Measurements from ENCODE around the gene CSNK1G1. TPM values are rescaled to one million over a fixed set of nuclear protein-coding genes. Genes with fewer than 3 reads are reported as not detected.

Gene CSNK1G1
- total RNA-seq, 4 donors from 2014 or later = 16.5 to 41.8 (median 33.3) TPM

- Histone ChIP-seq H3K4me3 (no peak overlapping the region), H3K9me3 (no peaks in the 10 kb centered on the region), H3K4me1 (no peaks in the 10 kb centered on the region), H3K27ac (no peak overlapping the region), H3K36me3 (no peaks in the 10 kb centered on the region), H3K27me3 (no peaks in the 10 kb centered on the region)
- TF ChIP-seq, protein P1, sequence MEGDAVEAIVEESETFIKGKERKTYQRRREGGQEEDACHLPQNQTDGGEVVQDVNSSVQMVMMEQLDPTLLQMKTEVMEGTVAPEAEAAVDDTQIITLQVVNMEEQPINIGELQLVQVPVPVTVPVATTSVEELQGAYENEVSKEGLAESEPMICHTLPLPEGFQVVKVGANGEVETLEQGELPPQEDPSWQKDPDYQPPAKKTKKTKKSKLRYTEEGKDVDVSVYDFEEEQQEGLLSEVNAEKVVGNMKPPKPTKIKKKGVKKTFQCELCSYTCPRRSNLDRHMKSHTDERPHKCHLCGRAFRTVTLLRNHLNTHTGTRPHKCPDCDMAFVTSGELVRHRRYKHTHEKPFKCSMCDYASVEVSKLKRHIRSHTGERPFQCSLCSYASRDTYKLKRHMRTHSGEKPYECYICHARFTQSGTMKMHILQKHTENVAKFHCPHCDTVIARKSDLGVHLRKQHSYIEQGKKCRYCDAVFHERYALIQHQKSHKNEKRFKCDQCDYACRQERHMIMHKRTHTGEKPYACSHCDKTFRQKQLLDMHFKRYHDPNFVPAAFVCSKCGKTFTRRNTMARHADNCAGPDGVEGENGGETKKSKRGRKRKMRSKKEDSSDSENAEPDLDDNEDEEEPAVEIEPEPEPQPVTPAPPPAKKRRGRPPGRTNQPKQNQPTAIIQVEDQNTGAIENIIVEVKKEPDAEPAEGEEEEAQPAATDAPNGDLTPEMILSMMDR (IDR thresholded peaks at IDR 0.05) = no peak
- intact Hi-C loops (cut with DNase I; ENCODE audit: low total_unique reads) = no loop called here
- DNase-seq = no peak
Observed at GRCh38 chr15:64134345-64134829, 221.6 kb downstream of the CSNK1G1 start.

GRCh38 chr15:64133623-64134344 lies 222.2 kb downstream of the CSNK1G1 start:
- Histone ChIP-seq H3K4me3 (no peak overlapping the region), H3K27me3 (no peaks in the 10 kb centered on the region), H3K9me3 (no peaks in the 10 kb centered on the region), H3K4me1 (no peaks in the 10 kb centered on the region), H3K36me3 (no peaks in the 10 kb centered on the region), H3K27ac (no peak overlapping the region)
- intact Hi-C loops (cut with DNase I; ENCODE audit: low total_unique reads) = no loop called here
- DNase-seq = no peak
- no peak for TF ChIP-seq POLR2A (IDR thresholded peaks at IDR 0.05)
- TF ChIP-seq, protein P1 (IDR thresholded peaks at IDR 0.05) = no peak

GRCh38 chr15:64132217-64132616 lies 223.8 kb downstream of the CSNK1G1 start:
- Histone ChIP-seq H3K27me3 (no peaks in the 10 kb centered on the region), H3K27ac (no peak overlapping the region), H3K4me1 (no peaks in the 10 kb centered on the region), H3K4me3 (no peak overlapping the region), H3K9me3 (no peaks in the 10 kb centered on the region), H3K36me3 (no peaks in the 10 kb centered on the region)
- no peak for DNase-seq
- TF ChIP-seq POLR2A (IDR thresholded peaks at IDR 0.05) = no peak
- TF ChIP-seq, protein P1 (IDR thresholded peaks at IDR 0.05) = no peak
- intact Hi-C loops (cut with DNase I; ENCODE audit: low total_unique reads) = no loop called here

GRCh38 chr15:64131547-64131946 lies 224.4 kb downstream of the CSNK1G1 start:
- TF ChIP-seq, protein P1 (IDR thresholded peaks at IDR 0.05) = no peak
- no peak for TF ChIP-seq POLR2A (IDR thresholded peaks at IDR 0.05)
- H3K27ac ChIP-seq = no peak overlapping the region
- H3K9me3 ChIP-seq = no peaks in the 10 kb centered on the region
- intact Hi-C loops (cut with DNase I; ENCODE audit: low total_unique reads) = no loop called here
- H3K4me1 ChIP-seq = no peaks in the 10 kb centered on the region
- no peaks in the 10 kb centered on the region for H3K27me3 ChIP-seq
- no peak for DNase-seq
- no peaks in the 10 kb centered on the region for H3K36me3 ChIP-seq
- H3K4me3 ChIP-seq = no peak overlapping the region

DNA sequence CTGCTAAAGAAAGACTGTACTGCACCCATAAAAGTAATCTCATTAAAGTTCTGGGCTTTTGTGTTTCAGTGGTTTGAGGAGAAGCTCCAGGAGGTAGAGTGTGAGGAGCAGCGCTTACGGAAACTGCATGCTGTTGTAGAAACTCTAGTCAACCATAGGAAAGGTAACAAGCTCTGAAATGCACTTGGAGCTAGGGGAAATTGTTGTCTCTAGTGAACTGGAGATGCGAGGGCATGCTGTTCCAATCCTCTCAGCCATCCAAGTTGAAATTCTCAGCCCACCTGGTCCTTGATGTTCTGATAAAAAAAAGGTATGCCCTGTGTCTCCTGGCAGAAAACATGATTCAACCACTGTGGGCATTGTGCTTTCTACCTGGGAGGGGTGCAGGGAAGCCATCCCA lies 225.8 kb downstream of the CSNK1G1 start:
- no peak overlapping the region for H3K27ac ChIP-seq

More for the DNA sequence above, 225.8 kb downstream of the CSNK1G1 start:
- no peaks in the 10 kb centered on the region for H3K36me3 ChIP-seq
- H3K4me3 ChIP-seq = no peak overlapping the region
- no peaks in the 10 kb centered on the region for H3K27me3 ChIP-seq
- intact Hi-C loops (cut with DNase I; ENCODE audit: low total_unique reads) = no loop called here
- no peaks in the 10 kb centered on the region for H3K4me1 ChIP-seq
- no peak for DNase-seq
- TF ChIP-seq POLR2A (IDR thresholded peaks at IDR 0.05) = no peak
- TF ChIP-seq, protein P1 (IDR thresholded peaks at IDR 0.05) = no peak
- no peaks in the 10 kb centered on the region for H3K9me3 ChIP-seq

Data from uterus (tissue), 4 donors.